Measurements from ENCODE around the gene TLCD2.
"Not testable (repeated sequence)": the region's sequence is repeated elsewhere in the genome, so short reads cannot be mapped to it uniquely, and the experiment has no call there.

The TLCD2 gene

GRCh38 chr17:1695365-1695764 is 14.8 kb downstream of the TLCD2 start:
- no peak for DNase-seq

- DNase-seq, result no peak
Observed at GRCh38 chr17:1693339-1693738, 16.8 kb downstream of the TLCD2 start.

DNA sequence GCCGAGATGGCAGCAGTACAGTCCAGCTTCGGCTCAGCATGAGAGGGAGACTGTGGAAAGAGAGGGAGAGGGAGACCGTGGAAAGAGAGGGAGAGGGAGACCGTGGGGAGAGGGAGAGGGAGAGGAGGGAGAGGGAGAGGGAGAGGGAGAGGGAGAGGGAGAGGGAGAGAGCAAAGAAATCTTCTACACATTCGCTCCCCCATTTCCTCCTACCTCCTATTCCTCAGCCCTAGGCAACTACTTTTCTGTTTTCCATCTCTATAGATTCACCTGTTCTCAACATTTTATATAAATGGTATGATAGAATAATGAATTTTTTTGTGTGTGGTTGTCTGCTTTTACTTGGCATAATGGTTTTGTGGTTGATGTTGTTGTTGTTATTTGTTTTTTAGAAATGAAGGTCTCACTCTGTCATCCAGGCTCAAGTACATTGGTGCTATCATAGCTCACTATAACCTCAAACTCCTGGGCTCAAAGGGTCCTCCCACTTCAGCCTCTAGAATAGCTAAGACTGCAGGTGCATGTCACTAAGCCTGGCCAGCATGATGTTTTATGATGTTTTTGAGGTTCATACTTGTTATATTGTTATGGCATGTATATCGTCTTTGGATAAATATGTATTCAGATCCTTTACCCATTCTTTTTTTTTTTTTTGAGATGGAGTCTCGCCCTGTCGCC is 19.5 kb downstream of the TLCD2 start:
- no peak for DNase-seq

DNA sequence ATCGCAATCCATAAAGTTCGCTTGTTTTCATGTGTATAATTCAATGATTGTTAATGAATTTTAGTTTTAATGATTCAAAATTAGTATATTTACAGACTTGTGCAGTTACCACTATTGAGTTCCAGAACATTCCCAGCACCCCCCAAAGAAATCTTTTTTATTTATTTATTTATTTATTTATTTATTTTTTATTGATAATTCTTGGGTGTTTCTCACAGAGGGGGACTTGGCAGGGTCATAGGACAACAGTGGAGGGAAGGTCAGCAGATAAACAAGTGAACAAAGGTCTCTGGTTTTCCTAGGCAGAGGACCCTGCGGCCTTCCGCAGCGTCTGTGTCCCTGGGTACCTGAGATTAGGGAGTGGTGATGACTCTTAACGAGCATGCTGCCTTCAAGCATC is 21.8 kb downstream of the TLCD2 start:
- DNase-seq, result not testable (repeated sequence)

- no peak for DNase-seq
Observed at GRCh38 chr17:1686086-1686485, 24.1 kb downstream of the TLCD2 start.

GRCh38 chr17:1684378-1685189 is 25.6 kb downstream of the TLCD2 start, which contains the start of gene PRPF8:
Gene PRPF8 (minus strand): TSS chr17:1684867. CDS start chr17:1684571, 296 bp downstream.
- DNase-seq, result peak; percentile 64 to 98 (median 95)

GRCh38 chr17:1683459-1683858 is 26.7 kb downstream of the TLCD2 start:
- peak in 1 of 58 donors; percentile 2 for DNase-seq

GRCh38 chr17:1676401-1676800 is 33.8 kb downstream of the TLCD2 start:
- DNase-seq, result no peak

- DNase-seq, result no peak
Observed at GRCh38 chr17:1673041-1673785, 37.0 kb downstream of the TLCD2 start.

- not testable (repeated sequence) for DNase-seq
Observed at GRCh38 chr17:1663934-1664333, 46.2 kb downstream of the TLCD2 start.

DNA sequence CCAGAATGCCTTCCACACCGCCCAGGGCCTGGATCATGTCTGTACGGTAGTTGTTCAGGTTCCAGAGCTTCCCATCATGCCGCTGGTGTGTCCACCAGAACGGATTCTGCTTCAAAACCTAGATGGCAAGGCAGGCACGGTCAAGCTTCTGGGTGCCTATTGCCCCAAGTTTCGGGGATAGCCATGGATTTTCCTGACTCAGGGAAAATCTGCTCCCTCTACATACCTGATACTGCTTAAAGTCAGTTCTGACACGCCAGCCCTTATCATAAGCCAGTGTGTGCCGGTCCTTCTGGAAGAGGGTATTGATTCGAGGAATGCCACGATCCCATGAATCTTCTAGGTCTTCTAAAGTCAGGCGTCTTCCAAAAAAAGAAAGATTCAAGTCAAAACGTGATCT is 49.1 kb downstream of the TLCD2 start:
- no peak for DNase-seq

GRCh38 chr17:1658100-1658499 is 52.1 kb downstream of the TLCD2 start:
- DNase-seq, result no peak

- no peak for DNase-seq
Observed at GRCh38 chr17:1653735-1654134, 56.4 kb downstream of the TLCD2 start.

DNA sequence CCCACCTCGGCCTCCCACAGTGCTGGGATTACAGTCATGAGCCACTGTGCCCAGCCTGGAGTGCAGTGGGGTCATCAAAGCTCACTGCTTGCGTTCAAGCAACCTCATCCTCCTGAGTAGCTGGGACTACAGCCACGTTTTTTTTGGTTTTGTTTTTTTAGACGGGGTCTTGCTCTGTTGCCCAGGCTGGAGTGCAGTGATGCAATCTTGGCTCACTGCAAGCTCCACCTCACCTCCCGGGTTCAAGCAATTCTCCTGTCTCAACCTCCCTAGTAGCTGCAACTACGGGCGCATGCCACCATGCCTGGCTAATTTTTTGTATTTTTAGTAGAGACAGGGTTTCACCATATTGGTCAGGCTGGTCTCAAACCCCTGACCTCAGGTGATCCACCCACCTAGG is 57.4 kb downstream of the TLCD2 start:
- not testable (repeated sequence) for DNase-seq
